ENCODE data around the gene CDH13. TPM values are rescaled to one million over a fixed set of nuclear protein-coding genes. Genes with fewer than 3 reads are reported as not detected.

Gene CDH13
- total RNA-seq, 1 experiment from 2014 or later = 34.5 TPM

GRCh38 chr16:83542491-83542890, 915.7 kb downstream of the CDH13 start:
- Histone ChIP-seq H3K27me3 (no peaks in the 10 kb centered on the region), H3K36me3 (no peaks in the 10 kb centered on the region), H3K27ac (no peak overlapping the region), H3K4me1 (no peaks in the 10 kb centered on the region), H3K4me3 (no peak overlapping the region), H3K9me3 (replicated peaks) (no peaks in the 10 kb centered on the region)
- DNase-seq = no peak

- no peaks in the 10 kb centered on the region for H3K27me3 ChIP-seq
- H3K4me1 ChIP-seq = no peaks in the 10 kb centered on the region
- H3K27ac ChIP-seq = no peak overlapping the region
- DNase-seq = no peak
- H3K9me3 ChIP-seq (replicated peaks) = no peaks in the 10 kb centered on the region
- no peak overlapping the region for H3K4me3 ChIP-seq
- H3K36me3 ChIP-seq = no peaks in the 10 kb centered on the region
These were observed 922.8 kb downstream of the CDH13 start for GRCh38 chr16:83549316-83550182.

GRCh38 chr16:83550183-83550569, 923.4 kb downstream of the CDH13 start:
- H3K4me1 ChIP-seq = no peaks in the 10 kb centered on the region
- H3K9me3 ChIP-seq (replicated peaks) = no peaks in the 10 kb centered on the region
- no peak for DNase-seq
- H3K4me3 ChIP-seq = no peak overlapping the region
- H3K27ac ChIP-seq = no peak overlapping the region
- no peaks in the 10 kb centered on the region for H3K27me3 ChIP-seq
- H3K36me3 ChIP-seq = no peaks in the 10 kb centered on the region

- Histone ChIP-seq H3K27ac (no peak overlapping the region), H3K27me3 (no peaks in the 10 kb centered on the region), H3K36me3 (no peaks in the 10 kb centered on the region), H3K9me3 (replicated peaks) (no peaks in the 10 kb centered on the region), H3K4me1 (no peaks in the 10 kb centered on the region), H3K4me3 (no peak overlapping the region)
- no peak for DNase-seq
These were observed 925.5 kb downstream of the CDH13 start for GRCh38 chr16:83552228-83552627.

- H3K36me3 ChIP-seq = no peaks in the 10 kb centered on the region
- no peak overlapping the region for H3K4me3 ChIP-seq
- H3K27me3 ChIP-seq = no peaks in the 10 kb centered on the region
- no peaks in the 10 kb centered on the region for H3K9me3 ChIP-seq (replicated peaks)
- no peaks in the 10 kb centered on the region for H3K4me1 ChIP-seq
- no peak for DNase-seq
- H3K27ac ChIP-seq = no peak overlapping the region
These were observed 926.2 kb downstream of the CDH13 start for GRCh38 chr16:83552930-83553329.

GRCh38 chr16:83554096-83554495, 927.3 kb downstream of the CDH13 start:
- H3K27ac ChIP-seq = no peak overlapping the region
- H3K36me3 ChIP-seq = no peaks in the 10 kb centered on the region
- no peaks in the 10 kb centered on the region for H3K9me3 ChIP-seq (replicated peaks)
- H3K4me3 ChIP-seq = no peak overlapping the region
- no peaks in the 10 kb centered on the region for H3K27me3 ChIP-seq
- no peak for DNase-seq
- H3K4me1 ChIP-seq = no peaks in the 10 kb centered on the region

- no peak overlapping the region for H3K4me3 ChIP-seq
- DNase-seq = no peak
- H3K27me3 ChIP-seq = no peaks in the 10 kb centered on the region
- H3K27ac ChIP-seq = no peak overlapping the region
- no peaks in the 10 kb centered on the region for H3K36me3 ChIP-seq
- no peaks in the 10 kb centered on the region for H3K9me3 ChIP-seq (replicated peaks)
- H3K4me1 ChIP-seq = no peaks in the 10 kb centered on the region
These were observed 927.8 kb downstream of the CDH13 start for GRCh38 chr16:83554540-83554939.

- Histone ChIP-seq H3K27me3 (no peaks in the 10 kb centered on the region), H3K27ac (no peak overlapping the region), H3K4me1 (no peaks in the 10 kb centered on the region), H3K9me3 (replicated peaks) (no peaks in the 10 kb centered on the region), H3K4me3 (no peak overlapping the region), H3K36me3 (no peaks in the 10 kb centered on the region)
- DNase-seq = peak; percentile 18 to 56
These were observed 935.1 kb downstream of the CDH13 start for GRCh38 chr16:83561876-83562275.

- Histone ChIP-seq H3K36me3 (no peaks in the 10 kb centered on the region), H3K9me3 (replicated peaks) (no peaks in the 10 kb centered on the region)
- no peak for DNase-seq
These were observed 941.6 kb downstream of the CDH13 start for GRCh38 chr16:83568345-83568744.

GRCh38 chr16:83574388-83574787, 947.6 kb downstream of the CDH13 start:
- Histone ChIP-seq H3K36me3 (no peaks in the 10 kb centered on the region), H3K27ac (no peak overlapping the region)
- DNase-seq = peak in 1 of 2 experiments; percentile 19

More at GRCh38 chr16:83568345-83568744, 941.6 kb downstream of the CDH13 start:
- Histone ChIP-seq H3K4me1 (no peaks in the 10 kb centered on the region), H3K27me3 (no peaks in the 10 kb centered on the region), H3K4me3 (no peak overlapping the region), H3K27ac (no peak overlapping the region)

GRCh38 chr16:83577078-83577745, 950.4 kb downstream of the CDH13 start:
- no peak overlapping the region for H3K4me3 ChIP-seq
- no peaks in the 10 kb centered on the region for H3K36me3 ChIP-seq
- peaks cover 5% of the 10 kb centered on the region; the same call in 1 of the 2 replicates for H3K9me3 ChIP-seq (replicated peaks)
- peak; percentile 52 to 59 for DNase-seq
- H3K27me3 ChIP-seq = no peaks in the 10 kb centered on the region
- H3K4me1 ChIP-seq = peaks cover 14% of the 10 kb centered on the region
- H3K27ac ChIP-seq = peak overlapping the region; percentile 68

More at GRCh38 chr16:83574388-83574787, 947.6 kb downstream of the CDH13 start:
- Histone ChIP-seq H3K9me3 (replicated peaks) (peaks cover 5% of the 10 kb centered on the region; the same call in 1 of the 2 replicates), H3K4me1 (peaks cover 14% of the 10 kb centered on the region), H3K4me3 (no peak overlapping the region), H3K27me3 (no peaks in the 10 kb centered on the region)

- Histone ChIP-seq H3K9me3 (replicated peaks) (peaks cover 5% of the 10 kb centered on the region; the same call in 1 of the 2 replicates), H3K27ac (no peak overlapping the region; the same call in 1 of the 2 replicates), H3K36me3 (no peaks in the 10 kb centered on the region), H3K4me1 (peaks cover 14% of the 10 kb centered on the region), H3K27me3 (no peaks in the 10 kb centered on the region), H3K4me3 (no peak overlapping the region)
- no peak for DNase-seq
These were observed 951.4 kb downstream of the CDH13 start for GRCh38 chr16:83578171-83578570.

GRCh38 chr16:83579027-83579426, 952.3 kb downstream of the CDH13 start:
- Histone ChIP-seq H3K27ac (no peak overlapping the region), H3K4me3 (no peak overlapping the region), H3K36me3 (no peaks in the 10 kb centered on the region), H3K4me1 (peaks cover 14% of the 10 kb centered on the region), H3K27me3 (no peaks in the 10 kb centered on the region), H3K9me3 (replicated peaks) (peaks cover 5% of the 10 kb centered on the region; the same call in 1 of the 2 replicates)
- DNase-seq = no peak

GRCh38 chr16:83579436-83579835, 952.7 kb downstream of the CDH13 start:
- no peak overlapping the region for H3K27ac ChIP-seq
- peaks cover 5% of the 10 kb centered on the region; the same call in 1 of the 2 replicates for H3K9me3 ChIP-seq (replicated peaks)
- no peaks in the 10 kb centered on the region for H3K36me3 ChIP-seq
- no peak overlapping the region for H3K4me3 ChIP-seq
- no peaks in the 10 kb centered on the region for H3K27me3 ChIP-seq
- peaks cover 14% of the 10 kb centered on the region for H3K4me1 ChIP-seq
- DNase-seq = peak in 1 of 2 experiments; percentile 4

GRCh38 chr16:83581082-83581481, 954.3 kb downstream of the CDH13 start:
- Histone ChIP-seq H3K27ac (no peak overlapping the region), H3K9me3 (replicated peaks) (peaks cover 5% of the 10 kb centered on the region; the same call in 1 of the 2 replicates), H3K4me1 (peaks cover 14% of the 10 kb centered on the region), H3K27me3 (no peaks in the 10 kb centered on the region), H3K4me3 (no peak overlapping the region), H3K36me3 (no peaks in the 10 kb centered on the region)
- DNase-seq = no peak

Measured in SJCRH30 (cell line).